Loucy (cell line): ENCODE results near the gene CEP170.

Source experiments
- H2AFZ ChIP-seq: fragments of 200-600 bp; sonication (generic); 2 replicates; pipeline ENCODE4 v1.6.0; 2016; ENCODE audit warnings: antibody characterized with exemption, mild to moderate bottlenecking, low read length, moderate library complexity
- H3F3A ChIP-seq: fragments of 200-600 bp; 2 replicates; pipeline ENCODE4 v1.6.0; 2016; ENCODE audit warnings: antibody characterized with exemption, low read depth, mild to moderate bottlenecking
- H3K27me3 ChIP-seq: fragments of 200-600 bp; sonication (generic); 2 replicates; pipeline ENCODE4 v1.6.1; 2014; ENCODE audit warnings: low read length, mild to moderate bottlenecking; ENCODE audit not compliant: insufficient read depth, poor library complexity, severe bottlenecking
- H3K36me3 ChIP-seq: fragments of 200-600 bp; sonication (generic); 2 replicates; pipeline ENCODE4 v1.6.1; 2016; ENCODE audit warnings: low read length; ENCODE audit not compliant: insufficient read depth
- H3K4me1 ChIP-seq: fragments of 200-600 bp; sonication (generic); 2 replicates; pipeline ENCODE4 v1.5.1; 2014; ENCODE audit warnings: low read length, mild to moderate bottlenecking; ENCODE audit not compliant: insufficient read depth, poor library complexity, severe bottlenecking
- H3K4me2 ChIP-seq: fragments of 200-600 bp; sonication (generic); 2 replicates; pipeline ENCODE4 v1.6.0; 2014; ENCODE audit warnings: antibody characterized with exemption, low read length, low read depth, mild to moderate bottlenecking; ENCODE audit not compliant: poor library complexity, severe bottlenecking
- H3K4me3 ChIP-seq: fragments of 200-600 bp; sonication (generic); 2 replicates; pipeline ENCODE4 v1.5.1; 2014; ENCODE audit warnings: low read length, mild to moderate bottlenecking, mixed read lengths; ENCODE audit not compliant: poor library complexity, severe bottlenecking
- H3K79me2 ChIP-seq: fragments of 200-600 bp; sonication (generic); 2 replicates; pipeline ENCODE4 v1.6.1; 2014; ENCODE audit warnings: low read length; ENCODE audit not compliant: insufficient read depth
- H3K9ac ChIP-seq: fragments of 200-600 bp; sonication (generic); 2 replicates; pipeline ENCODE4 v1.6.0; 2014; ENCODE audit warnings: mild to moderate bottlenecking, low read depth, low read length, moderate library complexity; ENCODE audit not compliant: poor library complexity, severe bottlenecking
- H3K9me2 ChIP-seq: fragments of 200-600 bp; sonication (generic); replicated peaks from 2 replicates; pipeline ENCODE4 v1.6.1; 2016; ENCODE audit warnings: low read depth, low read length, mixed read lengths
- H3K9me3 ChIP-seq: fragments of 200-600 bp; sonication (generic); 2 replicates; pipeline ENCODE4 v1.6.1; 2014; ENCODE audit warnings: mild to moderate bottlenecking, antibody characterized with exemption, low read length, low read depth; ENCODE audit not compliant: insufficient read depth
- H4K20me1 ChIP-seq: fragments of 200-600 bp; sonication (generic); 2 replicates; pipeline ENCODE4 v1.6.0; 2014; ENCODE audit warnings: antibody characterized with exemption, low read length, mild to moderate bottlenecking; ENCODE audit not compliant: insufficient read depth, poor library complexity, severe bottlenecking
- EZH2phosphoT487 ChIP-seq: fragments of 200-600 bp; IDR thresholded peaks from 2 replicates; pipeline ENCODE4 v1.6.1; 2018; ENCODE audit warnings: antibody characterized with exemption, mild to moderate bottlenecking, moderate library complexity, borderline replicate concordance
- TF ChIP-seq, protein P1 (sequence below): fragments of 200-600 bp; sonication (generic); conservative IDR thresholded peaks from 2 replicates; pipeline ENCODE4 v1.5.1; 2014; ENCODE audit warnings: mild to moderate bottlenecking, antibody characterized with exemption, low read length

The CEP170 gene

DNA sequence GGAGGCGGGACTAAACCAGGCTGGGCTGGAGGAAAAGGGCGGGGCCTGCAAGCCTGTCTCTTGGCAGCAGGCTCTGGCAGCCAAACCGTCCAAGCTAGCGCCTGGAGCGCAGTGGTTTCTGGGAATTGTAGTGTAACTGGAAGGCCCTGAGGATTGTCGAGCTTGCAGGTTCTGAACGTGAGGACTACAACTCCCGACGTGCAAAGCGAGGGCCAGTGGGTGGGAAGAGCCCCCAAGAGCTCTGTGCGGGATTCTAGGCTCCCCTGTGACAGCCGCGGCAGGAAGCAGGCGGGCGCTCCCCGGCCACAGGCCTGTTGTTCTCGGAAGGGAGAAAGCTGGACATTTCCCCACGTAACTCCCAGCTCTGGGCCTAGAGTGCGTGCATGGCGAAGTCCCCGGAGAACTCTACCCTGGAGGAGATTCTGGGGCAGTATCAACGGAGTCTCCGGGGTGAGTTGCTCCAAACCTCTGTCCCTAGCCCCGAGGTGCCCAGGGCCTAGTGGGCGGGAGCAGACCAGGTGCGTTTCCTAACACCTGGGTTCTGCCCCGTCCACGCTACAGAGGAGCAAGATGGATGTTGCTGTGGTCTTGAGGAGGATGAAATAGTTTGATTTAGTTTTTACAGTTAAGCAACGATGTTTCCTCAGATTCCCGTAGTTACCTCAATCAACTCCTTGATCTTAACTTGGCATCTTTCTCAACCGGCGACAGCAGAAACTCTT, 871 bp upstream of the CEP170 start, which contains the start of gene SDCCAG8:
TSS of gene SDCCAG8 (plus strand) at position 251 of the 722 bp plus-strand sequence. CDS start at position 384, 133 bp downstream.
- Histone ChIP-seq H3F3A (no peaks in the 10 kb centered on the region), H3K4me2 (peak within 1 kb of the TSS; percentile 86), H3K79me2 (peaks cover 81% of the 10 kb centered on the region), H4K20me1 (peaks cover 57% of the 10 kb centered on the region), H3K27me3 (no peaks in the 10 kb centered on the region), H3K4me3 (peak within 1 kb of the TSS; percentile 83), H3K9me2 (no peaks in the 10 kb centered on the region), H3K4me1 (peaks cover 44% of the 10 kb centered on the region), H2AFZ (peak within 1 kb of the TSS; percentile 86), H3K36me3 (no peaks in the 10 kb centered on the region), H3K9ac (peak within 1 kb of the TSS; percentile 92), H3K9me3 (no peaks in the 10 kb centered on the region)
- TF ChIP-seq EZH2phosphoT487, result no peak
- TF ChIP-seq, protein P1, sequence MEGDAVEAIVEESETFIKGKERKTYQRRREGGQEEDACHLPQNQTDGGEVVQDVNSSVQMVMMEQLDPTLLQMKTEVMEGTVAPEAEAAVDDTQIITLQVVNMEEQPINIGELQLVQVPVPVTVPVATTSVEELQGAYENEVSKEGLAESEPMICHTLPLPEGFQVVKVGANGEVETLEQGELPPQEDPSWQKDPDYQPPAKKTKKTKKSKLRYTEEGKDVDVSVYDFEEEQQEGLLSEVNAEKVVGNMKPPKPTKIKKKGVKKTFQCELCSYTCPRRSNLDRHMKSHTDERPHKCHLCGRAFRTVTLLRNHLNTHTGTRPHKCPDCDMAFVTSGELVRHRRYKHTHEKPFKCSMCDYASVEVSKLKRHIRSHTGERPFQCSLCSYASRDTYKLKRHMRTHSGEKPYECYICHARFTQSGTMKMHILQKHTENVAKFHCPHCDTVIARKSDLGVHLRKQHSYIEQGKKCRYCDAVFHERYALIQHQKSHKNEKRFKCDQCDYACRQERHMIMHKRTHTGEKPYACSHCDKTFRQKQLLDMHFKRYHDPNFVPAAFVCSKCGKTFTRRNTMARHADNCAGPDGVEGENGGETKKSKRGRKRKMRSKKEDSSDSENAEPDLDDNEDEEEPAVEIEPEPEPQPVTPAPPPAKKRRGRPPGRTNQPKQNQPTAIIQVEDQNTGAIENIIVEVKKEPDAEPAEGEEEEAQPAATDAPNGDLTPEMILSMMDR, result no peak

DNA sequence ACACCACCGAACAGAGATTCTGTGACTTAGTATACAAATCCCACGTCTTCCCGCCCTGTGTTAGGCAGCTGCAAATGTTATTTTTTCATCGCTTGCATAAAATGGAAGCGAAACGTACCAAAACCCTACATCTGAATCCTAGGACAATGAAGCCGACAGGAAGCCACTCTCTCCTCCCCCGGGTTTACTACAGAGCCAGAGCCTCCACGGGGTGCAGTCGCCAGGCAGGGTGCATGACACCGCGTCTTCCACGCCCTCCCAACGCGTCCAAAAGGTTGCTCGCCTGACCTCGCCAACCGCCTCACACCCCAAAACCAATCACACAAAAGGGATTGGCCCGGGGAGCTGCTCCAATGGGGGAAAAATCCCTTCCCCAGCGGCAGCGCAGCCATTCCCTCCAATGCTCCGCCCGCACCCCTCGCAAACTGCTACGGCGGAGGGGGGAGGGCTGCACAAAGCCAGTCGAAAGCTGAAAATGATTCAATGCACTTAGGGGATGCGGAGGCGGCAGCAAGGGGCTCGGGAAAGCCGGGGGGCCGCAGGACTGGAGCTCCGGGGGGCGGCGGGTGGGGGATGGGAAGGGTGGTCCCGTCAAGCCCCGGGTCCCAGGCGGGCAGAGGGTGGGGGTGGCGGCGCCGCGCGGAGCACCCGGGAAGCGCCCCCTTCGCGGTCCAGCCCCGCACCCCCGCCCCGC, 701 bp downstream of the CEP170 start:
- Histone ChIP-seq H3K4me3 (peak overlapping the region; percentile 83), H3K9me3 (no peaks in the 10 kb centered on the region), H3K79me2 (peaks cover 83% of the 10 kb centered on the region), H3K27me3 (no peaks in the 10 kb centered on the region), H3K9me2 (no peaks in the 10 kb centered on the region), H4K20me1 (peaks cover 73% of the 10 kb centered on the region), H3K4me1 (peaks cover 51% of the 10 kb centered on the region), H3F3A (no peaks in the 10 kb centered on the region), H3K9ac (peak overlapping the region; percentile 92), H3K4me2 (peak overlapping the region; percentile 94), H2AFZ (peak overlapping the region; percentile 76), H3K36me3 (no peaks in the 10 kb centered on the region)
- no peak for TF ChIP-seq EZH2phosphoT487
- TF ChIP-seq, protein P1, result no peak

DNA sequence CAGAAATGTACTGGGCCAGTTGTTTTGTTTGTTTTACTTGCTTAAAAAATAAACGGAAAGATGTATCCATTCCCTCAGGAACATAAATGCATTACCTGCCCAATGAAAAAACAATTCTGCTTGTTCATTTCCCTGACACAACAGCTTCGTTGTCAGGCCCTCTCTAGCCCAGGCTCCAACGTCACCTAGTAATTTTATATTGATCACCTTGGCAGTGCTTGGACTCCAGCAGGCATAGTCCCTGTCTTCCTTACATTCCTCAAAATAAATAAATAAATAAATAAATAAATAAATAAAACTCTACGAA, 1.2 kb downstream of the CEP170 start:
- Histone ChIP-seq H3K27me3 (no peaks in the 10 kb centered on the region), H4K20me1 (peaks cover 76% of the 10 kb centered on the region), H3K4me1 (peaks cover 52% of the 10 kb centered on the region), H3K9ac (peak overlapping the region; percentile 92), H3K79me2 (peaks cover 85% of the 10 kb centered on the region), H3K4me3 (peak overlapping the region; percentile 83), H2AFZ (no peak overlapping the region), H3F3A (no peaks in the 10 kb centered on the region), H3K9me2 (no peaks in the 10 kb centered on the region), H3K4me2 (peak overlapping the region; percentile 94), H3K9me3 (no peaks in the 10 kb centered on the region), H3K36me3 (no peaks in the 10 kb centered on the region)
- no peak for TF ChIP-seq EZH2phosphoT487
- TF ChIP-seq, protein P1, result no peak
